Globus pallidus (tissue), 1 donor: Measurements from ENCODE around the gene ZNF888.
"Not testable (repeated sequence)": the region's sequence is repeated elsewhere in the genome, so short reads cannot be mapped to it uniquely, and the experiment has no call there.

Experiments used
- DNase-seq: peaks from one replicate; pipeline ENCODE4 v3.0.0-alpha.2; 2015; ENCODE audit warnings: low spot score

The ZNF888 gene

GRCh38 chr19:52941523-52941922 lies 18.3 kb upstream of the ZNF888 start:
- DNase-seq = not testable (repeated sequence)

DNA sequence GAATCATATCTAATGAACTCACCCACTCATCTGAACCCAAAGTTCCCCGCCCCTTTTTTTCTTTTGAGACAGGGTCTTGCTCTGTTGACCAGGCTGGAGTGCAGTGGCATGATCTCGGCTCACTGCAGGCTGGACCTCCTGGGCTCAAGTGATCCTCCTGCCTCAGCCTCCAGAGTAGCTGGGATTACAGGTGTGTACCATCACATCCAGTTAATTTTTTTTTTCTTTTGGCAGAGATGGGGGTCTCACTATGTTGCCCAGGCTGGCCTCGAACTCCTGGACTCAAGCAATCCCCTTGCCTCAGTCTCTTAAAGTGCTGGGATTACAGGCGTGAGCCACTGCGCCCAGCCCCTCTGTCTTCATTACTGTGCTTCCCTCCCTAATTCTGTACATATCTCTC lies 17.7 kb upstream of the ZNF888 start:
- not testable (repeated sequence) for DNase-seq

DNA sequence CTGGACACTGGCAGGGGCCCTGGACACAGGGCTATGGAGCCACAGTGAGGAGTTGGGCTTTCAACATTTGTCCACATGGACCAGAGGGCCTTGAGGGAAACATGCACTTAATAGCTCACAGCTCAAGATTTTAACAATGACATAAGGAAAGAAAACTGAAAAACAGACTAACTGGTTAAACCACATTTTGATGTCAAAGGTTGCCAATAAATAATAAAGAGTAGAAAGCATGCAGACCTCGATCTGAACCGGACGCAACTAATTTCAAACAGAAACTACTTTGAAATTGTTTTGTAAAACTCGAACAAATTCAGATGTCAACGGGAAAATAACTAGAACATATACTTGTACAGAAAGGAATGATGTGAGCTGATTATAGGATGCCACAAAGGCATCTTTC lies 15.5 kb upstream of the ZNF888 start:
- no peak for DNase-seq

GRCh38 chr19:52936954-52937325 lies 13.7 kb upstream of the ZNF888 start:
- DNase-seq = no peak

GRCh38 chr19:52936151-52936953 lies 13.1 kb upstream of the ZNF888 start:
- DNase-seq = no peak

DNA sequence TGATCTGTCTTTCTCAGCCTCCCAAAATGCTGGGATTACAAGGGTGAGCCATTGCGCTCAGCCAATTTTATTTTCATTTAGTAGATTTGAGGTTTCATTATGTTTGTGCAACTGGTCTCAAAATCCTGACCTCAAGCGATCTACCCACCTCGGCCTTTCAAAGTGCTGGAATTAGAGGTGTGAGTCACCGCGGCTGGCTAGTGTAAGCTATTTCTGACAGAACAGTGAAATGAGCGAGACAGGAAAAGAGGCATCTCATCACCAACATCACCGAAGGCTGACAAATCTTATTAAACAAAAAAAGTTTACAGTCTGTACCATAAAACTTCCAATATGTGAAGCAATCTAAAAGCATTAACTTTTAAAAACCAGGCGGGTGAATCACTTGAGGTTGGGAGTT lies 12.2 kb upstream of the ZNF888 start:
- DNase-seq = no peak

GRCh38 chr19:52924641-52925040 lies 1.4 kb upstream of the ZNF888 start:
- DNase-seq = not testable (repeated sequence)

DNA sequence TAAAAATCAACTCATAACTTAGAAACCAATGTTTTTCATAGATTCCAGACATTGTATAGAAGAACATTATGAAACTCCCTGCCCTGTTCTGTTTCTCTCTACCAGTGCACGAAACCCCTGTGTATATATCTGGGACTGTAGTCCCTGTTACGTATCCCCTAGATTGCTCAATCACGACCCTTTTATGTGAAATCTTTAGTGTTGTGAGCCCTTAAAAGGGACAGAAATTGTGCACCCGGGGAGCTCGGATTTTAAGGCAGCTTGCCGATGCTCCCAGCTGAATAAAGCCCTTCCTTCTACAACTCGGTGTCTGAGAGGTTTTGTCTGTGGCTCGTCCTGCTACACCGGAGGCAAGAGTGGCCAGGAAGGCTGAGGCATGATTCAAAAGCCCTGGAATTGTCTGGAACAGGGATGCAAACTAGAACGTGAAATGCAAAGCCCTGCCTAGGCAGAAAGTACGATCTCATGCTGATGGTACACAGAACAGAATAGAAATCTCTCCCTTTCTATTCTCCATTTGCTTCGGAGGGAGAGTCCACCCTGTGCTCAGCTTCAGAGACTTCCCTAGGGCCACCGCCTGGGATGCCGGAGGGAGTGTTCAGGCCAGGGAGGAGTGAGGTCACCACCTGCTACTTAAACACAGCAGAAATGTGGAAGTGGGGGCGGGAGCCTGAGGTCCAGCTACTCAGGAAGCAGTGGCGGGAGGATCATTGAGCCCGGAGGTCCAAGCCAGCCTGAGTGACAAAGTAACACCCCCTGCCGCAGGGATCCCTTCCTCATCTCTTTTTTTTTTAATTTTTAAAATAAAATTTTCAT lies 758 bp upstream of the ZNF888 start:
- DNase-seq = no peak

DNA sequence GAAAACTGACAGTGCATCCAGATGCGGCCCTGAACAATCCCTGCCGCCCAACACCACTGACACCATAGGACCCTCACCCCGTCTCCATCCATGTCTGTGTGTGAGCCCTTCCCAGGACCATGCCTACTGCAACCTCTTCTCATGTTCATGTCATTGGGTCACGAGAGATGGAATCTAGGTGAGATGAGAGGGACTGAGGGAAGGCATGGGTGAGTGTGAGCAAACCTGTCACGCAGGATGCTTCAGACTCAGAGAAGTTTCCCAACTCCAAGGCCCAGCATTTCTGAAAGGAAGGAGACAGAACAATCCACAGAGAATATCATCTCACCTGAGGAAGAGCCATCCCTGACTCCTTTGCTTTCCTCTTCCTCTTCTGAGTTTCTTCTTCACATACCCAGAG lies 5.7 kb downstream of the ZNF888 start:
- no peak for DNase-seq

- DNase-seq = no peak
Measured at GRCh38 chr19:52910648-52911047, 12.6 kb downstream of the ZNF888 start.

DNA sequence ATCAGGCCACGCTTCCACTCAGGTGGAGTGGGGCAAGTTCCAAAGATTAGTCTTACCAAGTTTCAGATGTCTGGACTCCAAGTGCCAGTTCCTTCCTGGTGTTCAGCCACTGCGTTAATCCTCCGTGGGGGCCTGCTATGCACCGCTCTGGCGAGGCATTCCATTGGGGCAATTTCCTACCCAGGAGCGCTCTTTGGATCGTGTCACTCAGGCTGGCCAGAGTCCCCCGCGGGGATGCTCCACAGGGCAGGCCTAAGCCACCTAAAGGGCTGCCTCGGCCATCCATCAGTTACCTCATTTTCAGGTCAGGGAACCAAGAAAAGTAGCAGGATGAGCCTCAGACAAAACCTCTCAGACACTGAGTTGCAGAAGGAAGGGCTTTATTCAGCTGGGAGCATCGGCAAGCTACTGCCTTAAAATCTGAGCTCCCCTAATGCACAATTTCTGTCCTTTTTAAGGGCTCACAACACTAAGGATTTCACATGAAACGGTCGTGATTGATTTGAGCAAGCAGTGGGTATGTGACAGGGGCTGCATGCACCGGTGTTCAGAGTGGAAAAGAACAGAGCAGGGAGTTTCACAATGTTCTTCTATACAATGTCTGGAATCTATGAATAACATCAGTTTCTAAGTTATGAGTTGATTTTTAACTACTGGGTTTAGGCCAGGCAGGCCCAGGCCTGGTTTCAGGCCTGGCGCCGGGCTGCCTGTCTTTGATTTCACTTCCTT lies 19.0 kb downstream of the ZNF888 start:
- not testable (repeated sequence) for DNase-seq

- no peak for DNase-seq
Measured at GRCh38 chr19:52901842-52902241, 21.4 kb downstream of the ZNF888 start.

DNA sequence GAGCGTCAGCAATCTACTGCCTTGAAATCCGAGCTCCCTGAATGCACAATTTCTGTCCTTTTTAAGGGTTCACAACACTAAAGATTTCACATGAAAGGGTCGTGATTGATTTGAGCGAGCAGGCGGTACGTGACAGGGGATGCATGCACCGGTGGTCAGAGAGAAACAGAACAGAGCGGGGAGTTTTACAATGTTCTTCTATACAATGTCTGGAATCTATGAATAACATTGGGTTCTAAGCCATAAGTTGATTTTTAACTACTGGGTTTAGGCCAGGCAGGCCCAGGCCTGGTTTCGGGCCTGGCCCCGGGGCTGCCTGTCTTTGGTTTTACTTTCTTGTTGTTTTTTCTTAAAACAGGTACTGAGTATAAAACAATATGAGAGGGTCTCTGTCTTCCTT lies 24.6 kb downstream of the ZNF888 start:
- DNase-seq = not testable (repeated sequence)

- DNase-seq = no peak
Measured at GRCh38 chr19:52898101-52898500, 25.1 kb downstream of the ZNF888 start.

DNA sequence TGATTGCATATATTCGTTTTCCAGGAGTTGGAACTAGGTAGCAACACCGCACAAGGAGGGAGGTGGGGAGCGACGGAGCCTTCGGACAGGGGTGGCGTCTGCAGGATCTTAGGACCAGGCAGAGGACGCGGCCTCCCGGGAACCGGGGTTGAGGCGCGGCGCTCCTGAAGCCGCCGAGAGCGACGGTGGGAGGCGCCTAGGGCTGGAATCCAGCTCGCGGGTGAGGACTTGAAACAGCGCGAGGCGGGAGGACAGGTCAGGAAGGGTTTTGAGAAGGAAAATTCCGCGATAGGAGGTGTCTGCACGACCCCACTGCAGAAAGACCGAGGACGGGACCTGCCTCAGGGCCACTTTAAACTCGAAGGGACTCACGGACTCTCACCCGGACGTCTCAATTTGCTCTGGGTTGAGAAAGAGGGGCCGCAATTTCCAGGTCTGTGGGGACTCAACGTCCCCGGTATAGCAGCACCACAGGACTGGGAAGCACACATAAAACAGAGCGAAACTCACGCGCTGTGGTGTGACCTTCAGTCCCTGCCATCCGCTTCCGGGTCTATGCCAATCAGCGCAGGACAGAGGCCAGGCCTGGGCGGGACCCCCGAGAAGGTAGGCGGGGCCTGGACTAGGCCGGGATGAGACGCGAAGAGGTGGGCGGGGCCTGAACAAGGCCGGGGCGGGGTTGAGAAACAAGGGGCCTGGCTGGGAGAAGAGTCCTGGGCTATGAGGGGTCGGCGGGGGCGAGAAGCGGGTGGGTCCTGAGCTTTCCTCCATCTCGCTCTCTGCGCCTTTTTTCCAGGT lies 25.9 kb downstream of the ZNF888 start, which contains the start of gene ZNF320:
Gene ZNF320, minus strand, starts transcription at position 498 of the 798 bp plus-strand sequence. CDS start 7,380 bp downstream, outside the sequence.
- DNase-seq = peak; percentile 95

DNA sequence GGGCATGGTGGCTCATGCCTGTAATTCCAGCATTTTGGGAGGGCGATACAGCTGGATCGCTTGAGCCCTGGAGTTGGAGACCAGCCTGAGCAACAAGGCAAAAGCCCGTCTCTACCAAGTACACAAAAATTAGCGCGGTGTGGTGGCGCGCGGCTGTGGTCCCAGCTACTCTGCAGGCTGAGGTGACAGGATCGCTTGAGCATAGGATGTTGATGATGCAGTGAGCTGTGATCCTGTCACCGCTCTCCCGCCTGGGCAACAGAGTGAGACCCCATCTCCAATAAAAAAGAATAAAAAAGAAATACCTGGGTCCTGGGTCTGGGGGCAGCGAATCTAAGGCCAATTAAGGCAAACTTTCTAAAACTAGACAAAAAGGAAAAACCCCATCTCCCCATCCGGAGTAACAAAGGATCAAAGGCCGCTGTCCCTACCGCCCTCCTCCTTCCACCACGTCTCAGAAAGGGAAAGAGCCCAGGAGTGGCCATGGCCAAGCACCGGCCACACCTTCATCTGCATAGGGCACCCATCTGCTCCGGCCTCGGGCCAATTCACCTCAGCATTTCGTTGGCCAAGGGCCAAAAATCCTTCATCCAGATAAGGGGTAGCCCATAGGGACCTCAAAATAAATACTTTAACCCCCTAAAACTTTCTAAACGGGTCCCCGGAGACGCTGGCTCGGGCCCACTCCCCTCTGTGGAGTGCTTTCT lies 26.6 kb downstream of the ZNF888 start:
- peak; percentile 15 for DNase-seq

- no peak for DNase-seq
Measured at GRCh38 chr19:52891336-52891735, 31.9 kb downstream of the ZNF888 start.

GRCh38 chr19:52889931-52890330 lies 33.3 kb downstream of the ZNF888 start:
- DNase-seq = no peak

DNA sequence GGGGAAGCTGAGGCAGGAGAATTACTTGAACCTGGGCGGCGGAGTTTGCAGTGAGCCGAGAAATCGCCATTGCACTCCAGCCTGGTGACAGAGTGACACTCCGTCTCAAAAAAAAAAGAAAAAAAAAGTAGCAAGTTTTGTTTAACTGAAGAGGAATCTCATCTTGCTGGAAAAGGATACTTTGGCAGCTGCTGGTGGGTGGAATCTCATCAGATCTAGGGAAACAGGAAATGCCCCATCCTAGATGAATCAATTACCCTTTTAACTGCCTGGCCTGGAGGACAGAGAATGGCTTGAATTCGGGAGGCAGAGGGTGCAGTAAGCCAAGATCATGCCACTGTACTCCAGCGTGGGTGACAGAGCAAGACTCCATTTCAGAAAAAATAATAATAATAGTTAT lies 34.2 kb downstream of the ZNF888 start:
- no peak for DNase-seq

DNA sequence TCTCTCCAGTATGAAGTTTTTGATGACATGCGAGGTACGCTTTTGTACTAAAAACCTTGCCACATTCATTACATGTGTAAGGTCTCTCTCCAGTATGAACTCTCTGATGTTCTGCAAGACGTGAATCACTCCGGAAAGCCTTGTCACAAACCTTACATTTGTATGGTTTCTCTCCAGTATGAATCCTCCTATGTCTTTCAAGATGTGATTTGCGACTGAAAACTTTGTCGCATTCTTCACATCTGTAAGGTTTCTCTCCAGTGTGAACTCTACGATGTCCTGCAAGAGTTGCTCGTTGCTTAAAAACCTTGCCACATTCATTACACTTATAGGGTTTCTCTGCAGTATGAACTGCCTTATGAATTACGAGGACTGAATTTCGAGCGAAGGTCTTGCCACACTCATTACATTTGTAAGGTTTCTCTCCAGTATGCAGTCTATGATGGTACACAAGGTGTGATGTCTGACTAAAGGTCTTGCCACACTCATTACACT lies 42.3 kb downstream of the ZNF888 start:
- no peak for DNase-seq

DNA sequence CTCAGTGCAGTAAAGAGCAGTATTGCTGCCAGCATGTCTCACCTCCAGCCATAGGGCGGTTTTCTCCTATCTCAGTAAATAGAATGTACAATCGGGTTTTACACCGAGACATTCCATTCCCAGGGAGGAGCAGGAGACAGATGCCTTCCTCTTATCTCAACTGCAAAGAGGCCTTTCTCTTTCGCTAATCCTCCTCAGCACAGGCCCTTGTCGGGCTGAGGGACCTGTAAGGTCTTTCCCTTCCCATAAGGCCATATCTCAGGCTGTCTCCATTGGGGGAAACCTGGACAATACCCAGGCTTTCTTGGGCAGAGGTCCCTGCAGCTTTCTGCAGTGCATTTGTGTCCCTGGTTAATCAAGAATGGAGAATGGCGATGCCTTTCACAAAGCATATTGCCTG lies 50.2 kb downstream of the ZNF888 start:
- DNase-seq = not testable (repeated sequence)
